ENCODE data around the gene RANBP10.

DNA sequence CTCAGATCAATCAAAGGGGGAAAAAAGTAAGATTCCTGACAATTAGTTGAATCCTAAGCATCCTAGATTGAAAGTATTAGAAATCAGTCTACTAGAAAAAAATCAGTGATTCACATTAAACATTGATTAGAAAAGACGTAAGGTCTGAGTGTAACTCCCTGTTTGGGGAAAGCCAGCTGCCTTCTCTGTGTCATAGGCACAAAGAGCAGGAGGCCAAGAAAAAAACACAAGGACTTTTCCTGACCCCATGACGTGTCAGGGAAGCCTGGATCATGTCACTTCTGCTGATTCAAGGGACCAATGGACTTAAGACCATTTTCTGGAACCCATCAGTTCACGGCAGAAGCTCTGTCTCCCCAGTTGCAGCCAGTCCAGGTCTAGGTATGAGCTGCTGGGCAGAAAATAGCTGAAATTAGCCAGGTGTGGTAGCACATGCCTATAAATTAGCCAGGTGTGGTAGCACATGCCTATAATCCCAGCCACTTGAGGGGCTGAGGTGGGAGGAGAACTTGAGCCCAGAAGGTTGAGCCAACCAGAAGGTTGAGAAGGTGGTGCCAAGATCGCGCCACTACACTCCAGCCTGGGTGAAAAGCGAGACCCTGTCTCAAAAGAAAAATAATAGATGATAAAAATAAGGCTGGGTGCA is 35.9 kb downstream of the RANBP10 start:
- TF ChIP-seq MEF2B (IDR thresholded peaks at IDR 0.05; ENCODE audit: partially characterized antibody, poor library complexity, severe bottlenecking) = no peak
- TF ChIP-seq EZH2 (IDR thresholded peaks at IDR 0.05; ENCODE audit: borderline replicate concordance, control insufficient read depth, low read depth, low read length) = no peak
- TF ChIP-seq POLR2A (IDR thresholded peaks at IDR 0.05; ENCODE audit: low read depth, low read length) = no peak
